Fibroblast of peridontal ligament (primary cell): ENCODE data around the gene TMEM31.
A peak's percentile ranks its signal among the peaks of the same experiment; 100 is the strongest.

ENCODE experiments used
- DNase-seq: peaks from one replicate; pipeline ENCODE4 v3.0.0-alpha.2; 2010; ENCODE audit errors: extremely low read depth

The TMEM31 gene

DNA sequence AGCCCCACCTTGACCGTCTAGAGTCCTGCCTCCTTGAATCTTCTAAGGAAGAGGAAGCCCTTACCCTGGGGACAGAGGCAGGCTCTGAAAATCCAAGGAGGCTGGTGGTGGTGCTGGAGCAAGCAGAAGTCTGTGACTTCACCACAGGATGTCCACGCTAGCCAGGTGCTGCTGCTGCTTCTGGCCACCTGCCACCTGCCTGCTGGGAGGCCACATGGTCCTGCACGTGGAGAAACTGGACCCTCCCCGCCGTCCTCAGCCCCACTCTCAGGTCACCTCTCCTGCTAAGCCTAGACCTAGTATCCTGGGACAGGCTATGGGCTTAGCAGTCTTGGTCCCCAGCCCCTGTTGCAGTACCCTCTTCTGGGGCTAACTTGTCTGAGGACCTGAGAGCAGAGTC lies 15.8 kb downstream of the TMEM31 start:
- DNase-seq: no peak

DNA sequence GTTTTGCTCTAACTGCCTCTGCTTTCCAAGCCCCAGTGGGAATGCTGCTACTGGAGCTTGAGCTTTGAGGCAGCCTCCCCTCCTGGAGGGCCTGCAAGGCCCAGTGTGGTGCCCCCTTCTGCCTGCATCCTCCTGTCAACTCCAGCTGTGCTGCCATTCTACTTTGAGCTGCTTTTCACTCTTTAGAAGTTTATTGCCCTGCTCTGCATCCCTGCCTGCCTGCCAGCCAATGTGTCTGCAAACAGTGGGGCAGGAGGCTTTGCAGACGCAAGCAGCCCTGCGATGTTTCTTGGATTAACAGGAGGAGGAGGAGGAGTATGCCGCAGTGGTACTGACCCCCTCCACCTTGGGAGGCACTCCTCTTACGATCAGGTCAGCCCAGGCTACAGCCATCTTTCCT lies 16.4 kb downstream of the TMEM31 start:
- no peak for DNase-seq

DNA sequence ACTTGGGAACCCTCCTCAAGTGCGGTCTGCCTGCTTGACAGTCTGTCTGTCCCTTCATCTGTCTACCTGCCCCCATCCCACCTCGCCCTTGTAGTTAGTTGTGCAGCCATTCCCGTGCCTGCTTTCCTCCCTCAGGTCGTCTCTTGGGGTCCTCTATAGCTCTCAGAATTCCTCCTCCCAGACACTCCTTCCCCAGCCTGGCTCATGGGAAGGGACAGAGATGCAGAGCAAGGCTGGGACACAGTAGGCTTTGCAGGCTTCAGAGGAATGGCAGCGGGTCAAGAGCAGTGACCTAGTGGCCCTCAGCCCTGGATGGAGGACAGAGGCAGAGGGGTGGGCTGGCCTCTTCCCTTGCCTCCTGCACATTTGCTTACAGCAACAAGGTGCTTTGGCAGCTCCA lies 18.3 kb downstream of the TMEM31 start:
- no peak for DNase-seq

- no peak for DNase-seq
Measured at GRCh38 chrX:103730147-103730795, 19.6 kb downstream of the TMEM31 start.

- peak; percentile 25 for DNase-seq
Measured at GRCh38 chrX:103730796-103731493, 20.2 kb downstream of the TMEM31 start.

DNA sequence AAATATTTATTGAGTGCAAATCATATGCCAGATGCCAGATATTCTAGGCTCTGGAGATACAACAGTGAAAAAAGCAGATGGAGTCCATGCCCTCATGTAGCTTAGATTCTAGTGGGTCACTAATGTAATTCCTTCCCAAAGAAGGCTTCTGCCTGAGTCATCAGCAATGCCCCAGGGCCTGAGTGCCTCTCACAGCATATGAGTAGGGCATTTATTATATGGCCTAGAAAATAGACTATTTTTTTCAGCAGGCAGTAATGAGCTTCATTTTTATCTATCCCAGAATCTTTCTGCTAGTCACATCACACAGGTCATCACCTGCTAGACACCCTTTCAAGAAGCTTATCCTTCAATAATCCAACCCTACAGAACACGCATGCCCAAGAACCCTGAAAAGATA lies 22.3 kb downstream of the TMEM31 start:
- no peak for DNase-seq

- peak; percentile 2 for DNase-seq
Measured at GRCh38 chrX:103734125-103734760, 23.5 kb downstream of the TMEM31 start.

- DNase-seq: no peak
Measured at GRCh38 chrX:103737696-103738095, 27.0 kb downstream of the TMEM31 start.

- no peak for DNase-seq
Measured at GRCh38 chrX:103739421-103739820, 28.7 kb downstream of the TMEM31 start.

DNA sequence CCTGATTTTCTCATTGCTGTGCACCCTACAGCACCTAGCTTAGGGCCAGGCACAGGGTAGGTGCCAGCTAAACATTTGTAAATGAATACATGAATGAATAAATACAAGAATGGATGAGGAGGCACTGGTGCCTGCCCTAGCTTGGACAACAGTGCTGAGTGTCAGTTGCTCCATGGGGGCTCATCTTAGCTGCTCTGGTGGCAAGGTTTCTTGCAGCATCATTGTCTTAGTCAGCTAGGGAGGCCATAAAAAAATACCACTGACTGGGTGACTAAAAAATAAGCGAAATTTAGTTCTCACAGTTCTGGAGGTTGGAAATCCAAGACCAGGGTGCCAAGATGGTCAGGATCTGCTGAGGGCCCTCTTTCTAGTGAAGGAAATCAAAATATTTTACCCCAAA lies 31.2 kb downstream of the TMEM31 start:
- no peak for DNase-seq

DNA sequence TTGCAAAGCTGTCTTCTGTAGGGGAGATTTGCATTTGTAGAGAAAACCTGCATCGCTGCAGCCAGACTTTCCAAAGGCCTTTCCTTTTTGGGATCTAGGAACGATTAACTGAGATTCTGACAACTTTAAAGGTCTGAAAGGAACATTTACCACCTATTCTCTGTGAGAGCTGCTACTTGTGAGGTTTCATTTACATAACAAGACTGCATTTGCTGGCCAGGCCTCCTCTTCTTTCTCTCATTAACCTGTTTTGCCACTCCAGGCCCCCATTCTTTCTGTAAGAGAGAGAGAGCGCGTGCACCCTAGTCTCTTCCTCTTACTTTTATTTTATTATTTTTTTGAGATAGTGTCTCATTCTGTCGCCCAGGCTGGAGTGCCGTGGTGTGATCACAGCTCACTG lies 31.6 kb downstream of the TMEM31 start:
- DNase-seq: no peak

DNA sequence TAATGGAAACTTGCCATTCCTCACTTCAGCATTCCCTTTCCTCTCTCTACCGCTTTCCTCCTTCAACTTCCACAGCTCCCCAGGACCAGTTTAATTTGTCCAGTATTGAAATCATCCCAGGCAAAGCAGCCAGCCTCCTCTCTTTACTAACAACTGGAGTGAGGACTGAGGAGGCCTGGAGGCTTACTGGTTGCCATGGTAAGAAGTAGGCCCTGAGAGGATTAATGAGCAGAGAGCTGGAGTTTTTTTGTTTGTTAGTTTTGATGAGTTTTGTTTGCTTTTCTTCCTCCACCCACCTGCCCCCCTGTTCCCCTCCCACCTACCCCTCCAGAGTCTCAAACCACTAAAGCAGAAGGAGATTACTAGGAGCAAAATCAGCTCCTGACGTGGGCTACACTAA lies 36.5 kb downstream of the TMEM31 start:
- DNase-seq: no peak

- no peak for DNase-seq
Measured at GRCh38 chrX:103754401-103754800, 43.7 kb downstream of the TMEM31 start.

GRCh38 chrX:103756736-103757135 lies 46.0 kb downstream of the TMEM31 start:
- DNase-seq: no peak

DNA sequence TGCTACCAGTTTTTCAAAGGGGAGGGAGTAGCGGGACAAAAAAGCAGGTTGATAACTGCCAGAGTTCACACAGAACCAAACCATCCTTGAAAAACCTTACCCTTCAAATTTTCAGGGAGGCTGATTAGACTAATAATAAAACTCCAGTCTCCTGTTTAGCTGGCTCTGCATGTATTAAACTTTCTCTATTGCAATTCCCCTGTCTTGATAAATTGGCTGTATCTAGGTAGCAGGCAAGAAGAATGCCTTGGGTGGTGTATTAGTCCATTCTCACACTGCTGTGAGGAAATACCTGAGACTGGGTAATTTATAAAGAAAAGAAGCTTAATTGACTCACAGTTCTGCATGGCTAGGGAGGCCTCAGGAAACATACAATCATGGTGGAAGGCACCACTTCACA lies 47.8 kb downstream of the TMEM31 start:
- DNase-seq: no peak

GRCh38 chrX:103763541-103763940 lies 52.8 kb downstream of the TMEM31 start:
- DNase-seq: peak; percentile 8
